Measurements from ENCODE around the gene ITGA7. TPM values are rescaled to one million over a fixed set of nuclear protein-coding genes. Genes with fewer than 3 reads are reported as not detected.

ITGA7 gene, protein sequence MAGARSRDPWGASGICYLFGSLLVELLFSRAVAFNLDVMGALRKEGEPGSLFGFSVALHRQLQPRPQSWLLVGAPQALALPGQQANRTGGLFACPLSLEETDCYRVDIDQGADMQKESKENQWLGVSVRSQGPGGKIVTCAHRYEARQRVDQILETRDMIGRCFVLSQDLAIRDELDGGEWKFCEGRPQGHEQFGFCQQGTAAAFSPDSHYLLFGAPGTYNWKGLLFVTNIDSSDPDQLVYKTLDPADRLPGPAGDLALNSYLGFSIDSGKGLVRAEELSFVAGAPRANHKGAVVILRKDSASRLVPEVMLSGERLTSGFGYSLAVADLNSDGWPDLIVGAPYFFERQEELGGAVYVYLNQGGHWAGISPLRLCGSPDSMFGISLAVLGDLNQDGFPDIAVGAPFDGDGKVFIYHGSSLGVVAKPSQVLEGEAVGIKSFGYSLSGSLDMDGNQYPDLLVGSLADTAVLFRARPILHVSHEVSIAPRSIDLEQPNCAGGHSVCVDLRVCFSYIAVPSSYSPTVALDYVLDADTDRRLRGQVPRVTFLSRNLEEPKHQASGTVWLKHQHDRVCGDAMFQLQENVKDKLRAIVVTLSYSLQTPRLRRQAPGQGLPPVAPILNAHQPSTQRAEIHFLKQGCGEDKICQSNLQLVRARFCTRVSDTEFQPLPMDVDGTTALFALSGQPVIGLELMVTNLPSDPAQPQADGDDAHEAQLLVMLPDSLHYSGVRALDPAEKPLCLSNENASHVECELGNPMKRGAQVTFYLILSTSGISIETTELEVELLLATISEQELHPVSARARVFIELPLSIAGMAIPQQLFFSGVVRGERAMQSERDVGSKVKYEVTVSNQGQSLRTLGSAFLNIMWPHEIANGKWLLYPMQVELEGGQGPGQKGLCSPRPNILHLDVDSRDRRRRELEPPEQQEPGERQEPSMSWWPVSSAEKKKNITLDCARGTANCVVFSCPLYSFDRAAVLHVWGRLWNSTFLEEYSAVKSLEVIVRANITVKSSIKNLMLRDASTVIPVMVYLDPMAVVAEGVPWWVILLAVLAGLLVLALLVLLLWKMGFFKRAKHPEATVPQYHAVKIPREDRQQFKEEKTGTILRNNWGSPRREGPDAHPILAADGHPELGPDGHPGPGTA
- 32.5 to 34.0 TPM (median 33.2 TPM) in 3 replicates for total RNA-seq

DNA sequence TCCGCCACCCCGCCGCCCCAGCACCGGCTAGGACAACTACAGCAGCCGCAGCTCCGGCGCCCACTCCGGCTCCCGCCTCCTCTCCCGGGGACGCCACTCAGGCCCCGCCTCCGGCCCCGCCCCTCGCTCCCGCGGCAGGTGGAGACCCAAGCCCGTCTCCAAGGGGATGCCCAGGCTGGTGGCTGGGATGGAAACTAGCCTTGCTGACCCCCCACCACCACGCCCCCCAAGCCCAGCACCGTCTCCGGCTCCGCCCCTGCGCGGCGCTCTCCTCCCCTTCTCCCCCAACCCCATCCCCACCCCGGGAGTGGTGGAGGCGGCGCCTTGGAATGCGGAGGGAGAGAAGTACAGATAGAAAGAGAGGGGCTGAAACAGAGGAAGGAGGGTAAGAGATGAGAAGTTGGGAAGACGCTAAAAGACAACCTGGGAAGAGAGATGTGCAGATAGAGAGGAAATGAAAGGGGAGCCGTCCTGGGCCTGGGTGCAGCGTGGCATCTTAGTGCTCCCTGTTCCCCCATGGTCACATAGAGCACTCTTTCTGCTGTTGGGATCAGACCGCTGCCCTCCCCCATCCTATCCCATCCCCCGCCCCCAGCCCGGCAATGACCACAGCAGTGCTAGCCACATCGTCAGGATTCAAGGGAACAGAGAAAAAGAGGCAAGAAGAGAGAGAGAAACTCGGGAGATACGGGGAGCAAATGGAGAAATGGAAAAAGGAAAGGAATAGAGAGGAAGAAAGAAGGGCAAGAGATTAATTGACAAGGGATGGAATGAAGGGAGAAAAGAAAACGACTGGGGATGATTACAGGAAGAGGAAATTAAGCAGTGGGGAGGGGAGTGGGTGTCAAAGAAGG lies at the start of gene ITGA7:
Gene ITGA7, minus strand, starts transcription at position 64 of the 854 bp plus-strand sequence. CDS start 222 bp downstream, outside the sequence.
- Mint-ChIP-seq H3K4me3 (peak within 1 kb of the TSS; percentile 74), H3K4me1 (peaks cover 17% of the 10 kb centered on the region), H3K9me3 (no peaks in the 10 kb centered on the region), H3K27ac (no peak within 1 kb of the TSS), H3K27me3 (ENCODE audit: low read depth) (peaks cover 83% of the 10 kb centered on the region), H3K36me3 (no peaks in the 10 kb centered on the region)
- peak; percentile 75 to 87 for DNase-seq (ENCODE audit: low spot score in 2 of 2, unreplicated experiment in 2 of 2)
- TF ChIP-seq, protein P1, sequence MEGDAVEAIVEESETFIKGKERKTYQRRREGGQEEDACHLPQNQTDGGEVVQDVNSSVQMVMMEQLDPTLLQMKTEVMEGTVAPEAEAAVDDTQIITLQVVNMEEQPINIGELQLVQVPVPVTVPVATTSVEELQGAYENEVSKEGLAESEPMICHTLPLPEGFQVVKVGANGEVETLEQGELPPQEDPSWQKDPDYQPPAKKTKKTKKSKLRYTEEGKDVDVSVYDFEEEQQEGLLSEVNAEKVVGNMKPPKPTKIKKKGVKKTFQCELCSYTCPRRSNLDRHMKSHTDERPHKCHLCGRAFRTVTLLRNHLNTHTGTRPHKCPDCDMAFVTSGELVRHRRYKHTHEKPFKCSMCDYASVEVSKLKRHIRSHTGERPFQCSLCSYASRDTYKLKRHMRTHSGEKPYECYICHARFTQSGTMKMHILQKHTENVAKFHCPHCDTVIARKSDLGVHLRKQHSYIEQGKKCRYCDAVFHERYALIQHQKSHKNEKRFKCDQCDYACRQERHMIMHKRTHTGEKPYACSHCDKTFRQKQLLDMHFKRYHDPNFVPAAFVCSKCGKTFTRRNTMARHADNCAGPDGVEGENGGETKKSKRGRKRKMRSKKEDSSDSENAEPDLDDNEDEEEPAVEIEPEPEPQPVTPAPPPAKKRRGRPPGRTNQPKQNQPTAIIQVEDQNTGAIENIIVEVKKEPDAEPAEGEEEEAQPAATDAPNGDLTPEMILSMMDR (IDR thresholded peaks at IDR 0.05; ENCODE audit: unreplicated experiment) = no peak

DNA sequence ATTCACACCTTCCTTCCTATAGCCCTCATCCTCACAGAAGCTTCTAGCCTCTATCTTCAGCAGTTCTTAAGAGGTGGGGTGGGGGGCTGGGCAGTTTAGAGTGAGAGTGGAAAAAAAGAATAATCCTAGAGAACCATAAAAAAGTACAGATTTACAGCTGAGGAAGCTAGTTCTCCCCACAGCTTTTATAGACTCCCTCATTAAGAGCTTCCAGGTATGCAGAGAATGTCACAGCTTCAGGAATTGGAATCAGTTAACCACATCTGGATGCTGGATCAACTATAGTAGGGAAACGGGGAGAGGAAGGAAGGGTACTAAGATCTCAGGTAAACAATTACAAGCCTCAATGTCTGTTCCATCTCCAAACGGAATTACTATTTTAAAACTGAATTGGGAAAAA lies 47.5 kb upstream of the ITGA7 start:
- H3K27me3 Mint-ChIP-seq (ENCODE audit: low read depth) = no peaks in the 10 kb centered on the region
- no peaks in the 10 kb centered on the region for H3K9me3 Mint-ChIP-seq
- H3K4me1 Mint-ChIP-seq = peaks cover 7% of the 10 kb centered on the region
- H3K27ac Mint-ChIP-seq = peak overlapping the region; percentile 72
- TF ChIP-seq, protein P1 (IDR thresholded peaks at IDR 0.05; ENCODE audit: unreplicated experiment) = no peak
- DNase-seq (ENCODE audit: low spot score in 2 of 2, unreplicated experiment in 2 of 2) = no peak
- H3K36me3 Mint-ChIP-seq = peaks cover 28% of the 10 kb centered on the region
- H3K4me3 Mint-ChIP-seq = no peak overlapping the region

DNA sequence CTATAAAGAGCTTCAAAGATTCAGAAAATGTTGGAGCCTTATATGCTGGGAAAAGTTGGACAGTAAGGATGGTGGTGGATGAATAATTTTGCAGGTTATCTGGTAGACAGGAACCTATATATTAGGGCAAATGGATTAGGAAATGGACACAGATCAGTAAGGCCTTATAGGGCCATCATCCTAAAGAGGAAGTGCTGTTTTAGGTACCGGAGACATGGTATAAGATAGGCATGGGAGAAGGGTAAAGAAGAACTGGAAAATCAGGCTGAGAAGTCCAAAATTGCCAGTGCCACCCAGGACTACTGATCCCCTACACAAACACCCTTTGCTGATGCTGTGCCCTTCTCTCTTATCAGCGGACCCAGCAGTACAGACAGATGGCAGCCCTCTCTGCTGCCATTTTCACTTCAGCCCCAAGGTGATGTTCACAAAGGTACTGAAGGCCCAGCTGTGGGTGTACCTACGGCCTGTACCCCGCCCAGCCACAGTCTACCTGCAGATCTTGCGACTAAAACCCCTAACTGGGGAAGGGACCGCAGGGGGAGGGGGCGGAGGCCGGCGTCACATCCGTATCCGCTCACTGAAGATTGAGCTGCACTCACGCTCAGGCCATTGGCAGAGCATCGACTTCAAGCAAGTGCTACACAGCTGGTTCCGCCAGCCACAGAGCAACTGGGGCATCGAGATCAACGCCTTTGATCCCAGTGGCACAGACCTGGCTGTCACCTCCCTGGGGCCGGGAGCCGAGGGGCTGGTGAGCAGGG lies 40.7 kb upstream of the ITGA7 start:
- TF ChIP-seq, protein P1 (IDR thresholded peaks at IDR 0.05; ENCODE audit: unreplicated experiment) = no peak
- no peak for DNase-seq (ENCODE audit: low spot score in 2 of 2, unreplicated experiment in 2 of 2)
- Mint-ChIP-seq H3K9me3 (no peaks in the 10 kb centered on the region), H3K36me3 (peaks cover 15% of the 10 kb centered on the region), H3K27ac (no peak overlapping the region), H3K4me1 (peaks cover 26% of the 10 kb centered on the region), H3K27me3 (ENCODE audit: low read depth) (no peaks in the 10 kb centered on the region), H3K4me3 (no peak overlapping the region)

DNA sequence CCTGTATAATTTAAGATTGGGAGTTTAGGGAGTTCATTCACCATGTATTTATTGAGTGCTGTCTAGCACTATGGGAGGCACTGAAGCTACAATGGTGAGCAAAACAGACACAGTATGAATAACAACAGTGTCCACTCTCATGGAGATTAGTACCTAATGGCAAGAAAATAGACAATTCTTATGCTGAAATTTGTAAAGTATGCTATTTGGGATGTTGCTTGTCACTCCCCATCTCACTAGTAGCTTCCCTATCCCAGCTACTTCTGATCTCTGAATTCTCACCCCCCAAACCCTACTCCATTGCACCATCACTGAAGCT lies 39.2 kb upstream of the ITGA7 start:
- H3K9me3 Mint-ChIP-seq = no peaks in the 10 kb centered on the region
- no peak overlapping the region for H3K27ac Mint-ChIP-seq
- H3K4me3 Mint-ChIP-seq = no peak overlapping the region
- TF ChIP-seq, protein P1 (IDR thresholded peaks at IDR 0.05; ENCODE audit: unreplicated experiment) = no peak
- no peaks in the 10 kb centered on the region for H3K27me3 Mint-ChIP-seq (ENCODE audit: low read depth)
- H3K36me3 Mint-ChIP-seq = peaks cover 9% of the 10 kb centered on the region
- no peak for DNase-seq (ENCODE audit: low spot score in 2 of 2, unreplicated experiment in 2 of 2)
- H3K4me1 Mint-ChIP-seq = peaks cover 35% of the 10 kb centered on the region

All from mesothelial cell of epicardium (in vitro differentiated cells).